Dermis blood vessel endothelial cell (primary cell): ENCODE results near the gene CREB5. TPM values are rescaled to one million over a fixed set of nuclear protein-coding genes. Genes with fewer than 3 reads are reported as not detected.

Experiments
- DNase-seq: peaks from one replicate; pipeline ENCODE4 v3.0.0; 2010
- total RNA-seq: library from RNA; depleted of rRNA; stranded (reverse); fragments of >200 nt; gene quantifications from 2 replicates; pipeline ENCODE4 v1.2.3, GENCODE V29; 2014

CREB5 gene
- total RNA-seq, 1 donor from 2014 or later, result 4.1 TPM

- no peak for DNase-seq
These were observed 237.5 kb downstream of the CREB5 start for GRCh38 chr7:28649811-28650210.

GRCh38 chr7:28654110-28654509 is 241.8 kb downstream of the CREB5 start:
- DNase-seq, result no peak

GRCh38 chr7:28656529-28656928 is 244.2 kb downstream of the CREB5 start:
- DNase-seq, result no peak

- DNase-seq, result no peak
These were observed 246.1 kb downstream of the CREB5 start for GRCh38 chr7:28658381-28658780.

- DNase-seq, result no peak
These were observed 247.8 kb downstream of the CREB5 start for GRCh38 chr7:28660132-28660531.

GRCh38 chr7:28661826-28662595 is 249.7 kb downstream of the CREB5 start:
- peak; percentile 15 for DNase-seq

GRCh38 chr7:28666154-28666553 is 253.8 kb downstream of the CREB5 start:
- DNase-seq, result no peak

GRCh38 chr7:28668085-28668484 is 255.8 kb downstream of the CREB5 start:
- DNase-seq, result no peak

GRCh38 chr7:28669330-28669729 is 257.0 kb downstream of the CREB5 start:
- DNase-seq, result no peak

- no peak for DNase-seq
These were observed 259.2 kb downstream of the CREB5 start for GRCh38 chr7:28671526-28671925.

GRCh38 chr7:28672397-28672797 is 260.1 kb downstream of the CREB5 start:
- DNase-seq, result no peak

- DNase-seq, result peak; percentile 53
These were observed 262.1 kb downstream of the CREB5 start for GRCh38 chr7:28674359-28674782.

GRCh38 chr7:28675429-28675828 is 263.1 kb downstream of the CREB5 start:
- DNase-seq, result no peak

- DNase-seq, result no peak
These were observed 265.4 kb downstream of the CREB5 start for GRCh38 chr7:28677668-28678067.

- no peak for DNase-seq
These were observed 266.2 kb downstream of the CREB5 start for GRCh38 chr7:28678431-28678965.

GRCh38 chr7:28681693-28682310 is 269.5 kb downstream of the CREB5 start:
- DNase-seq, result no peak

GRCh38 chr7:28682801-28683200 is 270.5 kb downstream of the CREB5 start:
- no peak for DNase-seq

- DNase-seq, result no peak
These were observed 272.4 kb downstream of the CREB5 start for GRCh38 chr7:28684650-28685241.

- DNase-seq, result no peak
These were observed 272.9 kb downstream of the CREB5 start for GRCh38 chr7:28685242-28685643.

GRCh38 chr7:28685644-28686417 is 273.5 kb downstream of the CREB5 start:
- DNase-seq, result peak; percentile 98

- DNase-seq, result peak; percentile 78
These were observed 274.1 kb downstream of the CREB5 start for GRCh38 chr7:28686418-28686800.

- DNase-seq, result no peak
These were observed 275.2 kb downstream of the CREB5 start for GRCh38 chr7:28687537-28687936.

GRCh38 chr7:28688174-28688573 is 275.9 kb downstream of the CREB5 start:
- DNase-seq, result no peak
